DOHH2 (cell line): ENCODE measurements around the gene ZNF74.

Experiments used
- CTCF ChIP-seq: fragments of 200-600 bp; sonication (generic); IDR thresholded peaks from one replicate; pipeline ENCODE4 v1.5.1; 2014; ENCODE audit warnings: antibody characterized with exemption, mild to moderate bottlenecking, low read depth, low read length; ENCODE audit not compliant: poor library complexity, severe bottlenecking
- EZH2phosphoT487 ChIP-seq: fragments of 200-600 bp; sonication (generic); IDR thresholded peaks from 2 replicates; pipeline ENCODE4 v1.6.1; 2017; ENCODE audit warnings: borderline replicate concordance, mild to moderate bottlenecking, antibody characterized with exemption, low read length, moderate library complexity, mixed read lengths

GRCh38 chr22:20391222-20391621 is 2.7 kb upstream of the ZNF74 start:
- TF ChIP-seq CTCF (no peak), EZH2phosphoT487 (no peak)
